Spleen (tissue), 11 donors: ENCODE results near the gene SPINT3. TPM values are rescaled to one million over a fixed set of nuclear protein-coding genes. Genes with fewer than 3 reads are reported as not detected.

Source experiments
- DNase-seq: peaks from one replicate; pipeline ENCODE4 v3.0.0-alpha.2; 2020
- H3K27ac ChIP-seq, 8 donors: fragments of 200-600 bp; sonication (generic) in 7 of 8; 1 replicate in 4 of 8; 2 replicates in 4 of 8; pipeline versions ENCODE4 v1.5.0 to v1.8.0; 2016 to 2021; ENCODE audit warnings: inconsistent platforms in 4 of 8, mild to moderate bottlenecking in 4 of 8, moderate library complexity in 1 of 8
- H3K27me3 ChIP-seq, 7 donors: fragments of 200-600 bp; sonication (generic) in 6 of 7; replicated peaks in 1 of 7; 1 replicate in 4 of 7; 2 replicates in 3 of 7; pipeline versions ENCODE4 v1.5.0 to v1.8.0; 2016 to 2021; ENCODE audit warnings: inconsistent platforms in 3 of 7, mild to moderate bottlenecking in 1 of 7
- H3K36me3 ChIP-seq, 6 donors: fragments of 200-600 bp; sonication (generic) in 5 of 6; 1 replicate in 4 of 6; 2 replicates in 2 of 6; pipeline versions ENCODE4 v1.5.0 to v1.8.0; 2016 to 2021; ENCODE audit warnings: inconsistent platforms in 2 of 6
- H3K4me1 ChIP-seq, 6 donors: fragments of 200-600 bp; sonication (generic) in 5 of 6; 1 replicate in 3 of 6; 2 replicates in 3 of 6; pipeline versions ENCODE4 v1.5.0 to v1.8.0; 2016 to 2021; ENCODE audit warnings: inconsistent platforms in 3 of 6
- H3K4me3 ChIP-seq, 8 donors: fragments of 200-600 bp; sonication (generic) in 7 of 8; 1 replicate in 4 of 8; 2 replicates in 4 of 8; pipeline versions ENCODE4 v1.5.0 to v1.8.0; 2016 to 2021; ENCODE audit warnings: inconsistent platforms in 4 of 8, mild to moderate bottlenecking in 4 of 8, moderate library complexity in 2 of 8
- H3K9me3 ChIP-seq, 8 donors: fragments of 200-600 bp; sonication (generic) in 7 of 8; 1 replicate in 4 of 8; 2 replicates in 4 of 8; pipeline versions ENCODE4 v1.5.0 to v1.8.0; 2016 to 2021; ENCODE audit warnings: inconsistent platforms in 4 of 8
- CTCF ChIP-seq, 11 experiments: fragments of 200-600 bp in 7 of 11; fragments of 450-650 bp in 4 of 11; sonication (generic) in 4 of 11; IDR thresholded peaks in 8 of 11; conservative IDR thresholded peaks in 3 of 11; 1 replicate in 7 of 11; 2 replicates in 4 of 11; pipeline versions ENCODE4 v1.4.0 to v1.8.0; 2016 to 2021; ENCODE audit warnings: antibody characterized with exemption in 11 of 11, inconsistent platforms in 4 of 11, mild to moderate bottlenecking in 1 of 11
- POLR2A ChIP-seq, 3 donors: fragments of 450-650 bp; IDR thresholded peaks; one replicate each; pipeline ENCODE4 v1.5.1; 2017; ENCODE audit warnings: antibody characterized with exemption in 3 of 3, mild to moderate bottlenecking in 1 of 3
- POLR2AphosphoS5 ChIP-seq, 3 donors: sonication (generic); formaldehyde crosslinking; IDR thresholded peaks; one replicate each; pipeline ENCODE4 v1.5.1; 2017; ENCODE audit warnings: antibody characterized with exemption in 3 of 3
- WGBS, 5 donors: extraction: QIAGEN DNeasy Blood & Tissue Kit in 3 of 5; methylation state at CpG; one replicate each; pipeline versions ENCODE4 v1.1.5 to v1.1.7; 2013 to 2018; 5-methylcytosine and 5-hydroxymethylcytosine counted together
- intact Hi-C: fragments of 100-400 bp; cut with DNase I; formaldehyde crosslinking; loops from one replicate; pipeline ENCODE4 v1.15.0; 2023; ENCODE audit warnings: low total_unique reads
- polyA plus RNA-seq, 3 donors: library from polyadenylated mRNA; stranded (reverse); fragments of 200-250 nt; gene quantifications; one replicate each; pipeline ENCODE4 v1.2.1, GENCODE V29; 2013
- total RNA-seq, 7 donors: library from RNA; depleted of rRNA in 3 of 7; stranded (reverse); fragments of >200 nt in 3 of 7; fragmentation: NEBNext Ultra II Directional in 4 of 7; extraction: Animal tissue kit (Norgen Biotek cat#: 25700) in 4 of 7; gene quantifications; one replicate each; pipeline versions ENCODE4 v1.1.0 to v1.2.1, GENCODE V29; 2016 to 2021
- donor health status: healthy with polysubstance abuse.
- donor health status: DM: no; HTN: no; CAD: no; lungs with moderate emphysema.
- donor health status: DM: no; HTN: no; CAD: no.
- donor health status: Bipolar disorder and iron deficiency.
- donor health status: healthy.
- donor health status: DM: no; HTN: no; CAD: no.
- donor health status: DM: yes; HTN: yes; CAD: no.

The SPINT3 gene
- total and polyA plus RNA-seq, 10 donors: not detected

DNA sequence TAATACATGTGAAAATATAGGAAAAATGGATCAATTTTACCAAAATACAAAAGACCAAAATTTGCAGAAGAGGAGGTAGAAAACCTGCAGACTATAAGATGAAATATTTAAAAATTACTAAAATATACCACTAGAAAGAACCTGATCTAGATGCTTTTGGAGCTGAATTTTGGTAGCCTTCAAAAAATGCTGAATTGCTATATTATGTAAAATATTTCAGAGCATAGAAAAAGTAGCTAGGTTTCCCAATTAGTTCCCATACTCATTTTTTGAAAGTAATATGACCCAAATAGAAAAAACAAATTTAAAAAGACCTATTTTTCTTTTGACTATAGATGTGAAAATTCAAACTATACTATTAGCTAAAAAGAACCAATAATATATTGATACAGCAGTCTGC, 35.3 kb upstream of the SPINT3 start:
- no peaks in the 10 kb centered on the region for H3K36me3 ChIP-seq
- no peak overlapping the region for H3K4me3 ChIP-seq
- no peak overlapping the region for H3K27ac ChIP-seq
- TF ChIP-seq POLR2AphosphoS5 (IDR thresholded peaks at IDR 0.05) (no peak), POLR2A (IDR thresholded peaks at IDR 0.05) (no peak), CTCF (IDR thresholded peaks at IDR 0.05 in 8 of 11, conservative IDR thresholded peaks at IDR 0.05 in 3 of 11) (no peak)
- intact Hi-C loops: no loop called here
- peaks cover 0 to 12% (median 7%) of the 10 kb centered on the region in 8 donors for H3K9me3 ChIP-seq
- H3K27me3 ChIP-seq: peaks cover 0 to 18% (median 0%) of the 10 kb centered on the region in 7 donors
- no peaks in the 10 kb centered on the region for H3K4me1 ChIP-seq
- no peak for DNase-seq

DNA sequence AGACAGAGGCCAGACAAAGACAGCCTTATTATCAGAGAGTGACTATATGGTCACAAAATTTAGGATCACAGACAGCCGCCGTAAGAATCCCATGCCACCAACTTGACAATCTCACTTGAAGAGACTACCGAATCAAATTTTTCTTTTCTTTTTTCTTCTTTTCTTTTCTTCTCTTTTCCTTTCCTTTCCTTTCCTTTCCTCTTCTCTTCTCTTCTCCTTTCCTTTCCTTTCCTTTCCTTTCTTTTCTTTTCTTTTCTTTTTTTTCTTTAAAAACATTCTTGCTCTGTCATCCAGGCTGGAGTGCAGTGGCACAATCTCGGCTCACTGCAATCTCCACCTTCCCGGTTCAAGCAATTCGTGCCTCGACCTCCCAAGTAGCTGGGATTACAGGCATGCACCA, 33.0 kb upstream of the SPINT3 start:
- peaks cover 0 to 20% (median 0%) of the 10 kb centered on the region in 7 donors for H3K27me3 ChIP-seq
- no peak for DNase-seq
- no peak overlapping the region for H3K4me3 ChIP-seq
- peaks cover 0 to 12% (median 7%) of the 10 kb centered on the region in 8 donors for H3K9me3 ChIP-seq
- H3K4me1 ChIP-seq: no peaks in the 10 kb centered on the region
- WGBS, 5 donors: 79 to 91% (median 90%) methylated on average over 7 of the region's 7 CpGs
- intact Hi-C loops: loop anchor here (10.0 kb wide), 1 partner anchor 226 kb away; no protein-coding TSS in a partner anchor
- H3K36me3 ChIP-seq: no peaks in the 10 kb centered on the region
- no peak for TF ChIP-seq CTCF (IDR thresholded peaks at IDR 0.05 in 8 of 11, conservative IDR thresholded peaks at IDR 0.05 in 3 of 11)
- no peak for TF ChIP-seq POLR2A (IDR thresholded peaks at IDR 0.05)
- TF ChIP-seq POLR2AphosphoS5 (IDR thresholded peaks at IDR 0.05): no peak
- no peak overlapping the region for H3K27ac ChIP-seq

- Histone ChIP-seq H3K9me3 (peaks cover 0 to 12% (median 7%) of the 10 kb centered on the region in 8 donors), H3K27me3 (peaks cover 0 to 20% (median 0%) of the 10 kb centered on the region in 7 donors), H3K4me1 (no peaks in the 10 kb centered on the region), H3K36me3 (no peaks in the 10 kb centered on the region), H3K4me3 (no peak within 1 kb of the TSS), H3K27ac (no peak within 1 kb of the TSS)
- no peak for TF ChIP-seq CTCF (IDR thresholded peaks at IDR 0.05 in 8 of 11, conservative IDR thresholded peaks at IDR 0.05 in 3 of 11)
- no peak for TF ChIP-seq POLR2A (IDR thresholded peaks at IDR 0.05)
- no peak for TF ChIP-seq POLR2AphosphoS5 (IDR thresholded peaks at IDR 0.05)
- DNase-seq: no peak
- intact Hi-C loops: loop anchor here (10.0 kb wide), 1 partner anchor 228 kb away; no protein-coding TSS in a partner anchor
- WGBS, 5 donors: 81 to 86% (median 84%) methylated on average over 6 of the region's 6 CpGs
Measured at GRCh38 chr20:45547206-45547770, 31.9 kb upstream of the SPINT3 start, which contains the start of gene EPPIN. TSS of gene EPPIN (minus strand) at chr20:45547401. CDS start at chr20:45547357, 44 bp downstream.

GRCh38 chr20:45545754-45546453, 30.5 kb upstream of the SPINT3 start:
- intact Hi-C loops: loop anchor here (10.0 kb wide), 1 partner anchor 229 kb away; no protein-coding TSS in a partner anchor
- Histone ChIP-seq H3K9me3 (peaks cover 0 to 5% (median 2%) of the 10 kb centered on the region in 8 donors), H3K4me3 (no peak overlapping the region), H3K27me3 (peaks cover 0 to 27% (median 0%) of the 10 kb centered on the region in 7 donors), H3K27ac (no peak overlapping the region), H3K4me1 (no peaks in the 10 kb centered on the region), H3K36me3 (no peaks in the 10 kb centered on the region)
- TF ChIP-seq POLR2A (IDR thresholded peaks at IDR 0.05): no peak
- TF ChIP-seq POLR2AphosphoS5 (IDR thresholded peaks at IDR 0.05): no peak
- TF ChIP-seq CTCF (IDR thresholded peaks at IDR 0.05 in 8 of 11, conservative IDR thresholded peaks at IDR 0.05 in 3 of 11): peak in 2 of 11 experiments; percentile 28 to 42
- WGBS, 5 donors: 24 to 30% (median 26%) methylated on average over 5 of the region's 5 CpGs
- no peak for DNase-seq
